Lung (tissue), 12 donors: Measurements from ENCODE around the gene SCGB3A1. TPM values are rescaled to one million over a fixed set of nuclear protein-coding genes. Genes with fewer than 3 reads are reported as not detected.

ENCODE experiments used
- ATAC-seq: fragments of 200-7000 bp; cut with Tn5 transposase; one replicate; pipeline ENCODE4 v1.9.1; 2020; ENCODE audit warnings: moderate number of reproducible peaks; ENCODE audit not compliant: insufficient read depth, low FRiP score
- DNase-seq, 3 donors: peaks; one replicate each; pipeline ENCODE4 v3.0.0-alpha.2; 2013 to 2017
- H3K27ac ChIP-seq, 2 donors: one replicate each; pipeline ENCODE4 v1.5.1; 2013; ENCODE audit warnings: mild to moderate bottlenecking in 2 of 2, moderate library complexity in 2 of 2, control low read depth in 1 of 2, inconsistent platforms in 1 of 2, low read depth in 1 of 2, low read length in 1 of 2
- H3K27me3 ChIP-seq, 3 donors: one replicate each; pipeline ENCODE4 v1.5.1; 2013; ENCODE audit warnings: low read length in 2 of 3; ENCODE audit not compliant: control insufficient read depth in 3 of 3, insufficient read depth in 3 of 3
- H3K36me3 ChIP-seq, 4 donors: one replicate each; pipeline ENCODE4 v1.5.1; 2013; ENCODE audit warnings: low read length in 4 of 4, mild to moderate bottlenecking in 1 of 4, moderate library complexity in 1 of 4; ENCODE audit not compliant: control insufficient read depth in 4 of 4, insufficient read depth in 4 of 4
- H3K4me1 ChIP-seq, 5 donors: one replicate each; pipeline ENCODE4 v1.5.1; 2013; ENCODE audit warnings: low read length in 5 of 5, mild to moderate bottlenecking in 2 of 5, moderate library complexity in 1 of 5; ENCODE audit not compliant: control insufficient read depth in 5 of 5, insufficient read depth in 5 of 5
- H3K4me3 ChIP-seq: one replicate; pipeline ENCODE4 v1.5.1; 2013; ENCODE audit warnings: mild to moderate bottlenecking, control low read depth, moderate library complexity
- H3K9ac ChIP-seq, 2 donors: one replicate each; pipeline ENCODE4 v1.5.1; 2013; ENCODE audit warnings: low read length in 2 of 2, control low read depth in 1 of 2; ENCODE audit not compliant: insufficient read depth in 1 of 2
- H3K9me3 ChIP-seq, 4 donors: one replicate each; pipeline ENCODE4 v1.5.1; 2013; ENCODE audit warnings: low read length in 3 of 4, mild to moderate bottlenecking in 1 of 4, moderate library complexity in 1 of 4; ENCODE audit not compliant: control insufficient read depth in 4 of 4, insufficient read depth in 3 of 4
- WGBS, 2 donors: extraction: QIAGEN DNeasy Blood & Tissue Kit; methylation state at CpG; one replicate each; pipeline ENCODE4 v1.1.7; 2013; 5-methylcytosine and 5-hydroxymethylcytosine counted together
- polyA plus RNA-seq, 2 donors: library from polyadenylated mRNA; stranded (reverse); fragments of 200-250 nt; gene quantifications; one replicate each; pipeline ENCODE4 v1.2.1, GENCODE V29; 2013
- total RNA-seq, 2 donors: library from RNA; depleted of rRNA in 1 of 2; stranded (reverse); fragments of >200 nt in 1 of 2; gene quantifications; one replicate each; pipeline ENCODE4 v1.2.1, GENCODE V29; 2014 to 2021
- TF ChIP-seq, protein P1 (sequence below): IDR thresholded peaks from 2 replicates; pipeline ENCODE4 v1.5.1; 2012; ENCODE audit warnings: mild to moderate bottlenecking; ENCODE audit errors: control extremely low read depth, extremely low read depth
- donor health status: control.
- donor health status: control.
- donor health status: Bipolar disorder and iron deficiency.
- donor health status: healthy.
- donor health status: DM: yes; HTN: yes; CAD: no.

The SCGB3A1 gene
- total and polyA plus RNA-seq, 4 donors = 119 to 3,799 (median 1,024) TPM

GRCh38 chr5:180621311-180621710 lies 30.0 kb upstream of the SCGB3A1 start:
- H3K9me3 ChIP-seq = no peaks in the 10 kb centered on the region
- TF ChIP-seq, protein P1, sequence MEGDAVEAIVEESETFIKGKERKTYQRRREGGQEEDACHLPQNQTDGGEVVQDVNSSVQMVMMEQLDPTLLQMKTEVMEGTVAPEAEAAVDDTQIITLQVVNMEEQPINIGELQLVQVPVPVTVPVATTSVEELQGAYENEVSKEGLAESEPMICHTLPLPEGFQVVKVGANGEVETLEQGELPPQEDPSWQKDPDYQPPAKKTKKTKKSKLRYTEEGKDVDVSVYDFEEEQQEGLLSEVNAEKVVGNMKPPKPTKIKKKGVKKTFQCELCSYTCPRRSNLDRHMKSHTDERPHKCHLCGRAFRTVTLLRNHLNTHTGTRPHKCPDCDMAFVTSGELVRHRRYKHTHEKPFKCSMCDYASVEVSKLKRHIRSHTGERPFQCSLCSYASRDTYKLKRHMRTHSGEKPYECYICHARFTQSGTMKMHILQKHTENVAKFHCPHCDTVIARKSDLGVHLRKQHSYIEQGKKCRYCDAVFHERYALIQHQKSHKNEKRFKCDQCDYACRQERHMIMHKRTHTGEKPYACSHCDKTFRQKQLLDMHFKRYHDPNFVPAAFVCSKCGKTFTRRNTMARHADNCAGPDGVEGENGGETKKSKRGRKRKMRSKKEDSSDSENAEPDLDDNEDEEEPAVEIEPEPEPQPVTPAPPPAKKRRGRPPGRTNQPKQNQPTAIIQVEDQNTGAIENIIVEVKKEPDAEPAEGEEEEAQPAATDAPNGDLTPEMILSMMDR = no peak
- no peak for ATAC-seq
- no peak overlapping the region for H3K27ac ChIP-seq
- H3K27me3 ChIP-seq = peaks cover 0 to 5% (median 0%) of the 10 kb centered on the region in 3 donors
- no peak overlapping the region for H3K9ac ChIP-seq
- H3K4me3 ChIP-seq = no peak overlapping the region
- WGBS, 2 donors = 83 to 96% methylated on average over 32 of the region's 32 CpGs
- H3K4me1 ChIP-seq = peaks cover 0 to 16% (median 0%) of the 10 kb centered on the region in 5 donors
- no peak for DNase-seq
- H3K36me3 ChIP-seq = peaks cover 0 to 16% (median 0%) of the 10 kb centered on the region in 4 donors

- Histone ChIP-seq H3K9ac (no peak overlapping the region), H3K4me1 (peaks cover 0 to 16% (median 0%) of the 10 kb centered on the region in 5 donors), H3K9me3 (peaks cover 0 to 3% (median 0%) of the 10 kb centered on the region in 4 donors), H3K4me3 (no peak overlapping the region), H3K27me3 (peaks cover 0 to 5% (median 0%) of the 10 kb centered on the region in 3 donors), H3K36me3 (peaks cover 0 to 16% (median 0%) of the 10 kb centered on the region in 4 donors), H3K27ac (no peak overlapping the region)
- DNase-seq (no peak), ATAC-seq (no peak)
- 90 to 96% methylated on average over 14 of the region's 14 CpGs for WGBS, 2 donors
- TF ChIP-seq, protein P1 = no peak
Measured at GRCh38 chr5:180620014-180620413, 28.7 kb upstream of the SCGB3A1 start.

DNA sequence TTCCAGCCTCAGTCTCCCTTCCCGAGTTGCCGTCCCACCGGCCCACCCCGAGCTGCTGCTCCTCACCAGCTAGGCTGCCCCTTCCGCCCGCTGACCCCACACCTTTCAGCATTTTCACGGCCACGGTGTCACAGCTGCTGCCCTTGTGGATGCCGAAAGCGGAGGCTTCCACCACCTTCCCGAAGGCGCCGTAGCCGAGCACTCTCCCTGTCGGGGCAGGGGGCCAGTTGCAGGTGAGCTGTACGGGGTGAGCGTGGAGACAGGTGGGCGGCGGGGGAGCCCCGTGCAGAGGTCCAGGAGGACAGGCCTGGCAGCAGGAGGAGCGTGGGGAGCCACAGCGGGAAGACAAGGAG lies 28.2 kb upstream of the SCGB3A1 start:
- Histone ChIP-seq H3K36me3 (peaks cover 0 to 16% (median 0%) of the 10 kb centered on the region in 4 donors), H3K27ac (no peak overlapping the region), H3K4me1 (peaks cover 0 to 15% (median 0%) of the 10 kb centered on the region in 5 donors), H3K9me3 (peaks cover 0 to 3% (median 0%) of the 10 kb centered on the region in 4 donors), H3K27me3 (peaks cover 0 to 5% (median 0%) of the 10 kb centered on the region in 3 donors), H3K9ac (no peak overlapping the region), H3K4me3 (no peak overlapping the region)
- WGBS, 2 donors = 87 to 91% methylated on average over 22 of the region's 22 CpGs
- DNase-seq (no peak), ATAC-seq (no peak)
- TF ChIP-seq, protein P1 = no peak
